HepG2 (cell line): ENCODE measurements around the gene ABCB4. TPM values are rescaled to one million over a fixed set of nuclear protein-coding genes. Genes with fewer than 3 reads are reported as not detected.

Experiments
- ATAC-seq: fragments of 200-7000 bp; cut with Tn5 transposase; 3 replicates; pipeline ENCODE4 v1.9.1; 2020; ENCODE audit warnings: mild to moderate bottlenecking, moderate library complexity
- BruUV-seq: library from RNA; stranded (reverse); fragments of 400-500 nt; replicated peaks from 2 replicates; lab custom pipeline; 2021; lab: Mats Ljungman, UMichigan
- CTCF ChIA-PET: fragments of 300-600 bp; formaldehyde crosslinking; extraction: SDS; loops from one replicate; lab custom pipeline; 2021; ENCODE audit warnings: low total read pairs, inconsistent platforms, low intra/inter-chr PET ratio; lab: Yijun Ruan, JAX
- POLR2A ChIA-PET: fragments of 350-600 bp; sonication (Branson Sonifier 250); formaldehyde crosslinking; loops from one replicate; lab custom pipeline; 2020; ENCODE audit warnings: antibody characterized with exemption, inconsistent platforms; lab: Yijun Ruan, JAX
- DNase-seq: peaks from one replicate; pipeline ENCODE4 v3.0.0-alpha.2; 2015; ENCODE audit warnings: low spot score
- FAIRE-seq: peaks from 3 replicates; lab custom pipeline; 2011; peaks lifted over from hg19 to GRCh38; lab: Jason Lieb, UNC
- H2AFZ ChIP-seq: one replicate; pipeline ENCODE4 v1.6.1; 2011; ENCODE audit warnings: low read length, inconsistent platforms
- H3K27ac ChIP-seq: fragments of 300-600 bp; 3 replicates; pipeline ENCODE4 v1.8.0; 2011; ENCODE audit warnings: mixed run types, mild to moderate bottlenecking, mixed read lengths, low read length, inconsistent platforms; ENCODE audit not compliant: insufficient read depth; ENCODE audit errors: extremely low read length
- H3K27me3 ChIP-seq, 2 experiments: fragments of 200-600 bp in 1 of 2; 2 replicates in 1 of 2; 3 replicates in 1 of 2; pipeline versions ENCODE4 v1.6.0 to v1.8.0; 2011; ENCODE audit warnings: low read length in 2 of 2, mild to moderate bottlenecking in 2 of 2, moderate library complexity in 2 of 2, inconsistent platforms in 1 of 2; ENCODE audit not compliant: insufficient read depth in 2 of 2, control insufficient read depth in 1 of 2
- H3K36me3 ChIP-seq, 2 experiments: fragments of 200-600 bp in 1 of 2; replicated peaks in 1 of 2; 2 replicates in 1 of 2; 3 replicates in 1 of 2; pipeline versions ENCODE4 v1.5.1 to v1.8.0; 2011; ENCODE audit warnings: low read length in 2 of 2, inconsistent platforms in 1 of 2; ENCODE audit not compliant: insufficient read depth in 2 of 2, control insufficient read depth in 1 of 2
- H3K4me1 ChIP-seq: 2 replicates; pipeline ENCODE4 v1.5.1; 2012; ENCODE audit warnings: low read length, inconsistent platforms; ENCODE audit not compliant: insufficient read depth
- H3K4me2 ChIP-seq: 2 replicates; pipeline ENCODE4 v1.6.0; 2011; ENCODE audit warnings: low read depth, low read length, inconsistent platforms
- H3K4me3 ChIP-seq, 3 experiments: fragments of 200-600 bp in 1 of 3; sonication (generic), shearing (Covaris generic) in 1 of 3; replicated peaks in 1 of 3; 2 replicates each; pipeline ENCODE4 v1.5.1; 2011 to 2016; ENCODE audit warnings: low read length in 3 of 3, inconsistent platforms in 2 of 3, low read depth in 2 of 3, mild to moderate bottlenecking in 2 of 3, control low read depth in 1 of 3, mixed read lengths in 1 of 3; ENCODE audit not compliant: insufficient read depth in 1 of 3
- H3K79me2 ChIP-seq: one replicate; pipeline ENCODE4 v1.6.1; 2011; ENCODE audit warnings: low read length, inconsistent platforms; ENCODE audit not compliant: insufficient read depth
- H3K9ac ChIP-seq: 2 replicates; pipeline ENCODE4 v1.6.0; 2011; ENCODE audit warnings: mild to moderate bottlenecking, low read depth, low read length, inconsistent platforms; ENCODE audit not compliant: insufficient read depth
- H3K9me3 ChIP-seq: 2 replicates; pipeline ENCODE4 v1.5.1; 2012; ENCODE audit warnings: mild to moderate bottlenecking, low read length
- H4K20me1 ChIP-seq: 2 replicates; pipeline ENCODE4 v1.6.0; 2011; ENCODE audit warnings: inconsistent platforms, mild to moderate bottlenecking, low read length, moderate library complexity; ENCODE audit not compliant: insufficient read depth
- PRPF4 ChIP-seq: fragments of 200-400 bp; formaldehyde crosslinking; IDR thresholded peaks from 2 replicates; pipeline ENCODE4 v1.6.1; 2016; ENCODE audit warnings: low read length, low read depth; ENCODE audit not compliant: poor library complexity, severe bottlenecking
- ZBTB10 ChIP-seq: sonication (generic); formaldehyde crosslinking; IDR thresholded peaks from 2 replicates; pipeline ENCODE4 v1.4.0; 2020; ENCODE audit warnings: missing genetic modification reagents, borderline replicate concordance
- ZMYM3 ChIP-seq: sonication (generic); formaldehyde crosslinking; IDR thresholded peaks from 2 replicates; pipeline ENCODE4 v1.5.1; 2020; ENCODE audit warnings: mild to moderate bottlenecking, missing genetic modification reagents
- ZNF546 ChIP-seq: sonication (generic); formaldehyde crosslinking; conservative IDR thresholded peaks from 2 replicates; pipeline ENCODE4 v1.8.1; 2023; ENCODE audit warnings: mild to moderate bottlenecking, missing genetic modification reagents
- ZNF619 ChIP-seq: sonication (generic); formaldehyde crosslinking; IDR thresholded peaks from 2 replicates; pipeline ENCODE4 v1.4.0; 2020; ENCODE audit warnings: mild to moderate bottlenecking, missing genetic modification reagents
- ZNF672 ChIP-seq: sonication (generic); formaldehyde crosslinking; IDR thresholded peaks from 2 replicates; pipeline ENCODE4 v1.8.1; 2022; ENCODE audit warnings: missing genetic modification reagents
- ZNF704 ChIP-seq: sonication (generic); formaldehyde crosslinking; IDR thresholded peaks from 2 replicates; pipeline ENCODE4 v1.8.1; 2023; ENCODE audit warnings: mild to moderate bottlenecking, inconsistent platforms, moderate library complexity, missing genetic modification reagents, borderline replicate concordance
- WGBS: methylation state at CpG from one replicate; pipeline ENCODE4 v1.1.6; 2017; ENCODE audit warnings: low lambda C conversion rate; 5-methylcytosine and 5-hydroxymethylcytosine counted together
- in situ Hi-C: cut with HindIII; loops from 2 replicates; pipeline ENCODE4 v1.10.0; 2017; ENCODE audit warnings: low pct_unique_long_range_greater_than_20kb; ENCODE audit not compliant: extremely low pct_ligation_motif_present
- intact Hi-C: fragments of 100-400 bp; cut with micrococcal nuclease; formaldehyde crosslinking; loops from one replicate; pipeline ENCODE4 v1.10.0; 2022; ENCODE audit not compliant: unreplicated experiment
- polyA plus RNA-seq, 8 experiments: library from polyadenylated mRNA; depleted of rRNA in 3 of 8; stranded (reverse) in 7 of 8; unstranded in 1 of 8; fragments of >200 nt; fragmentation: Illumina TruSeq in 4 of 8; extraction: Trizol in 4 of 8; gene quantifications; 2 replicates each; pipeline versions ENCODE4 v1.2.1 to v1.2.3, GENCODE V29; 2011 to 2016; ENCODE audit warnings: low read depth in 4 of 8, missing spikeins in 1 of 8, mixed read lengths in 1 of 8; ENCODE audit not compliant: insufficient read depth in 1 of 8
- total RNA-seq, 5 experiments: library from RNA; depleted of rRNA; stranded (reverse); fragments of >200 nt; fragmentation: Illumina TruSeq; extraction: Trizol; gene quantifications; 2 replicates each; pipeline ENCODE4 v1.2.3, GENCODE V29; 2016; ENCODE audit warnings: low read depth in 1 of 5

ABCB4 gene
- total and polyA plus RNA-seq, 2 of the 13 experiments (the other 11 are each of a cell fraction or from before 2014, with no cell fraction given), result 18.0 to 32.4 TPM

GRCh38 chr7:87427288-87427687 is 48.2 kb downstream of the ABCB4 start:
- no TSS peak for BruUV-seq
- Histone ChIP-seq H3K9me3 (no peaks in the 10 kb centered on the region), H3K79me2 (no peaks in the 10 kb centered on the region), H3K9ac (no peak overlapping the region), H3K27ac (no peak overlapping the region), H3K4me2 (no peak overlapping the region), H2AFZ (no peak overlapping the region), H3K27me3 (no peaks in the 10 kb centered on the region), H3K4me1 (no peaks in the 10 kb centered on the region), H4K20me1 (no peaks in the 10 kb centered on the region), H3K4me3 (no peak overlapping the region), H3K36me3 (peaks cover 2 to 51% of the 10 kb centered on the region in 2 experiments)
- intact Hi-C loops, result no loop called here
- DNase-seq, result no peak
- TF ChIP-seq ZMYM3, result no peak
- no peak for TF ChIP-seq ZNF546 (CRISPR knock-in tag)
- POLR2A ChIA-PET, result no interaction called here
- no peak for ATAC-seq
- in situ Hi-C loops, result no loop called here
- 100% methylated on average over 3 of the region's 3 CpGs for WGBS
- CTCF ChIA-PET, result no interaction called here
- FAIRE-seq, result no peak

DNA sequence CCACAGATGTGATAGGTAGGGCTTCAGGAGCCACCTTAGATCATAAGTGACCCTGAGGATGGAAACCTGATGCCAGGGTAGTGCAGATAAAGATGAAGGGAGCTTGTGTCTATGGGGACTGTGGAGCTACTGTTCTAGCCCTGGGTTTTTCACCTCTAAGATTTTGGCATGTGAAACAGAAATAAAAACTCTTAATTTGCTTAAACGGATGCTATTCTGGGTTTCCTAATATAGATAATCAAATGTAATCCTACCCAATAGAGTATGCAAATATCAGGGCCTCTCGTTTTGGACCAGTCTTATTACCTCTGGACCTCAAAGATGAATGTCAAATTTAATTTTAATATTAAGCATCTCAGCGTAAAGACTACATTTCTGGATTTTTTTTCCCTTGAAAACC is 49.3 kb downstream of the ABCB4 start:
- no peak for ATAC-seq
- intact Hi-C loops, result no loop called here
- peaks cover 2 to 55% of the 10 kb centered on the region in 2 experiments for H3K36me3 ChIP-seq

More for the DNA sequence above, 49.3 kb downstream of the ABCB4 start:
- FAIRE-seq (no peak), DNase-seq (no peak)
- ChIA-PET POLR2A (no interaction called here), CTCF (no interaction called here)
- H3K9me3 ChIP-seq, result no peaks in the 10 kb centered on the region
- 81% methylated on average over 3 of the region's 3 CpGs for WGBS
- no peak overlapping the region for H2AFZ ChIP-seq
- no peaks in the 10 kb centered on the region for H4K20me1 ChIP-seq
- BruUV-seq, result no TSS peak
- no peaks in the 10 kb centered on the region for H3K4me1 ChIP-seq
- no peaks in the 10 kb centered on the region for H3K79me2 ChIP-seq
- no peak overlapping the region for H3K4me2 ChIP-seq
- H3K4me3 ChIP-seq, result no peak overlapping the region
- no peaks in the 10 kb centered on the region for H3K27me3 ChIP-seq
- H3K9ac ChIP-seq, result no peak overlapping the region
- no peak overlapping the region for H3K27ac ChIP-seq
- in situ Hi-C loops, result no loop called here
- no peak for TF ChIP-seq ZBTB10
- no peak for TF ChIP-seq ZNF704 (CRISPR knock-in tag)
- no peak for TF ChIP-seq ZNF619 (CRISPR knock-in tag)
- no peak for TF ChIP-seq PRPF4
- TF ChIP-seq ZNF672, result no peak
- TF ChIP-seq, all 625 proteins: peak for 0
